Loucy (cell line): ENCODE results near the gene PMF1.

Source experiments
- CTCF ChIP-seq: fragments of 200-600 bp; sonication (generic); conservative IDR thresholded peaks from 2 replicates; pipeline ENCODE4 v1.5.1; 2014; ENCODE audit warnings: mild to moderate bottlenecking, antibody characterized with exemption, low read length
- EZH2phosphoT487 ChIP-seq: fragments of 200-600 bp; IDR thresholded peaks from 2 replicates; pipeline ENCODE4 v1.6.1; 2018; ENCODE audit warnings: antibody characterized with exemption, mild to moderate bottlenecking, moderate library complexity, borderline replicate concordance

GRCh38 chr1:156248323-156248683, 35.5 kb downstream of the PMF1 start:
- no peak for TF ChIP-seq CTCF
- no peak for TF ChIP-seq EZH2phosphoT487
